Lung microvascular endothelial cell (primary cell): ENCODE results near the gene FLAD1. TPM values are rescaled to one million over a fixed set of nuclear protein-coding genes. Genes with fewer than 3 reads are reported as not detected.
A peak's percentile ranks its signal among the peaks of the same experiment; 100 is the strongest.

Experiments
- DNase-seq, 2 donors: peaks; one replicate each; pipeline versions ENCODE4 v3.0.0 to v3.0.0-alpha.2; 2010; ENCODE audit warnings: low read depth in 2 of 2
- total RNA-seq: library from RNA; depleted of rRNA; stranded (reverse); fragments of >200 nt; gene quantifications from 2 replicates; pipeline ENCODE4 v1.2.1, GENCODE V29; 2014

FLAD1 gene
- total RNA-seq, 1 donor from 2014 or later, result 24.2 TPM

GRCh38 chr1:154988058-154988954 is 5.2 kb downstream of the FLAD1 start:
- no peak for DNase-seq

DNA sequence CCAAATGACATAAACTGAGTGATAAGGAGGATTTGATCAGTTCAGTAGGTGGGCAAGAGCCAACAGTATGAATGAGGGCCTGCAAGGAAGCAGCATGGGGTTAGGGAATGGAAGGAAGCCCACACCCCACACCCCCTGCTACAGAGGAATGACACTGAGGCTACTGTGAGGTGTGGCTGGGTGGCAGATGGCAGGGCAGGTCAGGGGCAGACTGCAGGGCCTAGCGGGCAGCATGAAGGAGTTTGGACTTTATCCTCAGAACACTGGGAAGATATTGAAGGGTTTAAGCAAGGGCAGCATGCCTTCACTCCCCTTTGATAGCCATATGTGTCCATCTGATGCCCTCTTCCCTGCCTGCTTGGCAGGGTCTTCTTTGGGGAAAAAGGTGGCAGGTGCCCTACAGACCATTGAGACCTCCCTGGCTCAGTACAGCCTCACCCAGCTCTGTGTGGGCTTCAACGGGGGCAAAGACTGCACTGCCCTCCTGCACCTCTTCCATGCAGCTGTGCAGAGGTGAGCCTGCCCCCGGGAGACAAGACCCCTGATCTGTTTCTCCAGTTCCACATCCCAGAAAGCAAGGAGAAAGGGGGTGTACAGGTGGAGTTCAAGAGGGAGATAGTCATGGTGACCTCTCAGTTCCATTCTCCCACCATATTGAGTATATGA is 6.2 kb downstream of the FLAD1 start:
- no peak for DNase-seq

DNA sequence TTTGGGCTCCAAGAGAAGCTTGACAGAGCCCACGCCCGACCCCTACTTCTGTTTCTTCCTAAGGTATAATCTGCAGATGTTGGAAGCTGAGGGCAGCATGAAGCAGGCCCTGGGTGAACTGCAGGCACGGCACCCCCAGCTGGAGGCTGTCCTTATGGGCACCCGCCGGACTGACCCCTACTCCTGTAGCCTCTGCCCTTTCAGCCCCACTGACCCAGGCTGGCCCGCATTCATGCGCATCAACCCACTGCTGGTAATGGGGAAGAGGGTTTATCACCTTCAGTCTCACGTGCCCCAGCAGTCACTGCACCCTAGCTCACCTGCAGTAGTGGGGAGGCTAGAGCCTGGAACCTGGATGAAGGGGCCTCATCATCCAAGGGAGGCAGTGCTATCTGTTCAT is 7.1 kb downstream of the FLAD1 start:
- no peak for DNase-seq

DNA sequence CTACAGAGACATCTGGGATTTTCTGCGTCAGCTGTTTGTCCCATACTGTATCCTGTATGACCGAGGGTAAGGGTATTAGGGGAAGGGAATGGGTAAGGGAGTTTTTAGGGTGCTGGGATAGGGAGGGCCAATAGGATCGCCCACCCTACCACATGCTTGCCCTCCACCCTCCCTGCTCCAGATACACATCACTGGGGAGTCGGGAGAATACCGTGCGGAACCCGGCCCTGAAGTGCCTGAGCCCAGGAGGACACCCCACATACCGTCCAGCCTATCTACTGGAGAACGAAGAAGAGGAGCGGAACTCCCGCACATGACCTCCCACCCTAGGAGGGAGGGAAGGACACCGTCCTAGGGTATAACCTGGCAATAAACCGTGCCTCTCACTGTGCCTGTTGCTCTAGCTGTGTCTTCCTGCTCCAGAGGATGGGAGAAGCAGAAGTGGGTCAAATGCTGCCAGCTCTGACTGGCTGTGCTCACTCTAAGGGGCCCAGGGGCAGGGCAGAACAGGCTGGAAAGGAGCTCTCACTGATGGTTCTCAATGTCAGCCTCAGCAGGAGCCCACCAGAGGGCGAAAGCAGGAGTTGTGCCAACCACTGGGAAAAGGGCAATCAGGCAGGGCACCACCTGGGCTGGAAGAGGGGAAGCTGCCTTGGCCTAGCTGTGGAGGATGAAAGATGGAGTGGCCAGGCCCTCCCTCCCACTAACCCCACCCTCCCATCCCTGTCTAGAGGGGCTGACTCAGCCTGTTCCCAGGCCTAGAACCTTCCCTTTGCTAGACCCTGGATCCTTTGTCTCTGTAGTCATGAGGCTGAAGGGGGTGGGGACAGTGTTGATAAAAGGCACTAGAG is 9.8 kb downstream of the FLAD1 start:
- peak in 1 of 2 donors; percentile 33 for DNase-seq

GRCh38 chr1:154993572-154994268 is 10.6 kb downstream of the FLAD1 start, which contains the start of gene LENEP:
Gene LENEP (plus strand): TSS chr1:154993586. CDS start chr1:154993608, 22 bp downstream.
- DNase-seq, result no peak

DNA sequence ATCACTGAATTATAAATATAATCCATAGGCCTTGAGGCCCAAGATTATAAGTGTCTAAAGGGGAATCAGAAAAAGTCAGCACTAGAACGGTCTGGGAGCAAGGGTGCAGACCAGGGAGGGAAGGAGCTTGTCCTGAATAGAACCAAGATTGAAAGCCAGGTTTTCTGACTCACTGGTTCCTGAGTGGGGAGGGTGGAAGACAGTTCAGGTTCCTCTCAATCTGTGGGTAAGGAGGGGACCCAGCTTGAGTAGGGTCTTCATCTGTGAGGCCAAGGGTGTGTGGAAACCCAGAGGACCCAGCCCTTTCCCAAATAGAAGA is 11.1 kb downstream of the FLAD1 start:
- peak in 1 of 2 donors; percentile 32 for DNase-seq

- DNase-seq, result no peak
Measured at GRCh38 chr1:154994591-154994990, 11.4 kb downstream of the FLAD1 start.

DNA sequence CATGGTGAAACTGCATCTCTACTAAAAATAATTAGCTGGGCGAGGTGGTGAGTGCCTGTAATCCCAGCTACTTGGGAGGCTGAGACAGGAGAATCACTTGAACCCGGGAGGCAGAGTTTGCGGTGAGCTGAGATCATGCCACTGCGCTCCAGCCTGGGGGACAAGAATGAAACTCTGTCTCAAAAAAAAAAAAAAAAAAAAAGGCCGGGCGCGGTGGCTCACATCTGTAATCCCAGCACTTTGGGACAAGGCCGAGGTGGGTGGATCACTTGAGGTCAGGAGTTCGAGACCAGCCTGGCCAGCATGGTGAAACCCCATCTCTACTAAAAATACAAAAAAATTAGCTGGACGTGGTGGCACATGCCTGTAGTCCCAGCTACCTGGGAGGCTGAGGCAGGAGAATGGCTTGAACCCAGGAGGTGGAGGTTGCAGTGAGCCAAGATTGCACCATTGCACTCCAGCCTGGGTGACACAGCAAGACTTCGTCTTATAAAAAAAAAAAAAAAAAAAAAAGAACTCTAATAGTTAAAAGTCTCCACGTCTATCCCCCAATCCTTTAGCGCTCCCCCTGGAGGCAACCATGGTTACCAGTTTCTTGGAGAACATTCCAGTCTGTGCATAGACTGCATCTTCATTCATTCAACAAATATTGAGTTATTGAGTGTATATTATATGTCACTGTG is 12.3 kb downstream of the FLAD1 start:
- DNase-seq, result peak; percentile 53 to 83

- DNase-seq, result no peak
Measured at GRCh38 chr1:154996966-154997701, 14.0 kb downstream of the FLAD1 start.

DNA sequence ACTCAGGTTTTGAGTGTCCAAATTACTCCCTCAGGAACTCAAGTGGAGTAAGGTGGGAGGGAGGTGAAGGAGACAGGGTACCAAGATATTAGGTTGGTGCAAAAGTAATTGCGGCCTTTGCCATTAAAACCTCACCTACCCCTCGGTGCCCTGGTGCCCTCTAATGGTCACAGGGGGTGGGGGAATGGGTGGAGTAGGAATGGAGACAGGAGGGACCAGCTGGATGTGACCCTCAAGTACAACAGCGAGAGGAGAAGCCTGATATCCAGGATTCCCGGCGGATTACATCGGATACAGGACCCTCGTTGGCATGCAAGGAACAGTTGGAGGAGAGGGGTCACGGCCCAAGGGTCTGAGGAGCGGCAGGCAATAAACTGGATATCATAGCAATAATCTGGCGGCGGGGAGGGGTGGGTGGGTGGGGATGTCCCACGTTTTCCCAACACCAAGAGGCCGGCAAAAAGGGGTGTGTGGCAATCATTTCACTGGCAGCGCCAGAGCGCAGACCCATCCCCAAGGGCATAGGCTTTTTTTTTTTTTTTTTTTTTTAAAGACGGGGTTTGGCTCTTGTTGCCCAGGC is 15.1 kb downstream of the FLAD1 start:
- DNase-seq, result no peak

- DNase-seq, result peak; percentile 65 to 66
Measured at GRCh38 chr1:154998818-154999570, 15.8 kb downstream of the FLAD1 start.

DNA sequence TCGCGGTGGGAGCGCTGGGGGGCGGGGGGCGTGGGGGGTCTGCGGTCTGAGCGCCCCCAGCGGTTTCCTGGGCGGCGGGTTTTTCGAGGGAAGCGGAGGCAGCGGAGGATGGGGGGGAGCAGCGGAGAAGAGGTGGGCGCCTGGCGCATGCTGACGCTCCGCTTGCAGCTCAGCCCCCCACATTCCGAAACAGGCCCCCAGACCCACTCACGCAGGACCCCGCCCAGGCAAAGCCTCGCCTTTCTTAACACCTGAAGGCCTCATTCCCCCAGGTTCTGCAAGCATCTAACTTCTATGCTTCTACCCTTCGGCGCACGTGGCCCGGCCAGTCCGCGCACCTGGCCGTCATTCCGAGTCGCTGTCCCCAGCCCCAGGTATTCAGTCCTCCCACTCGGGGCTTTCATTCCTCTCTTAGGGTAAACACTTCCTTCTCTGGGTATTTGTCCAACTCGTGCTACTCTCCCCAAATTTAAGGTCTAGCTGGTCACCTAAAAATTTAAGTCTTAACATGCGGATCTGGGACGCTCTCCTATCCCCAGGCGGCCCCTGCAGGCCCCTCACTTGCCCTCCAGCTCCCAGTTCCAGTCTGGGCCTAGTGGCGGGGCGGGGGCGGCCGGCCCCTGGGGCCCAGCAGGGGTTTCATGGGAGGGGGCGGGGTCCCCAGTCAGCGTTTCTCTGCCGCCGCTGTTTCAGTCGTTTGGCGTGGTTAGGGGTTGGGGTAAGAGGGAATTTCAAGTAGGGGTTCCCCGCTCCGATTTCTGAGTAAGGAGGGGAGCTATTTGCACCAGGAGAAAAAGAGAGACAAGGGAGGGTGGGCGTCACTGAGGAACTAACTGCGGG is 16.6 kb downstream of the FLAD1 start:
- DNase-seq, result peak in 1 of 2 donors; percentile 22

GRCh38 chr1:155000411-155000725 is 17.2 kb downstream of the FLAD1 start:
- peak in 1 of 2 donors; percentile 17 for DNase-seq

DNA sequence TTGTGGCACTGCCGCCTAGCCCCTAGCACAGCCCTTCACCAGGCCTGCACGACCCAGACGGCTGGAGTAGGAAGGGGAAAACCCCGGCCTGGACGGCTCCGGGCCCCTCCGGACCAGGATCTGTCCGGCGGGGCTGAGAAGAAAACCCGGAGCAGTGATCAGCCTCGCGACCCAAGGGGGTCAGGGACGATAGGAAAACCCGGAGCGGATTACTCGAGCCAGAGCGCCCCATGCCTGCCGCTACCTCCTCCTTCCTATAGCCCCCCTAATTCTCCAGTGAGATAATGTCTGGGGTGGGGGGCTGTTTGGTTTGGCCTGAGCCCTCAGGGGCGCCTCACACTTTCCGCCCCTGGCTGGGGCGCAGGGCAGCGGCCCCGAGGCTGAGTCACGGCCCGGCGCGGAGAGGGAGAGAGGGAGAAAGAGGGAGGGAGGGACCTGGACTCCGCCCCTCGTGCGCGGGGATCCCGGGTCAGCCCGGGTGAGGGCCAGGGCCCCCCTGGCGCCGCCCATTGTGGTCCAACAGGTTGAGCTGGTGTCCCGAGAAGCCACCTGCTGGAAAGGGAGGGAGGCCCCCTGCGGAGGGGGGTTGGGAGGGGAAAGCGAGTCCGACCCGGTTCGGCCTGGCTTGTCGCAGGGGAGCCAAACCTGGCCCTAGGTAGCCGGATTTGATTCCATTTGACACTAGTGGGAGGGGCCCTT is 17.7 kb downstream of the FLAD1 start:
- peak; percentile 81 to 86 for DNase-seq

- no peak for DNase-seq
Measured at GRCh38 chr1:155001425-155001674, 18.2 kb downstream of the FLAD1 start.

GRCh38 chr1:155001675-155002463 is 18.7 kb downstream of the FLAD1 start:
- DNase-seq, result peak; percentile 99 to 100
